ENCODE data around the gene CDC123. TPM values are rescaled to one million over a fixed set of nuclear protein-coding genes. Genes with fewer than 3 reads are reported as not detected.
A peak's percentile ranks its signal among the peaks of the same experiment; 100 is the strongest.

Gene CDC123
- total RNA-seq, 4 donors from 2014 or later, result 47.8 to 80.8 (median 53.6) TPM

- intact Hi-C loops (cut with DNase I; ENCODE audit: low total_unique reads), result no loop called here
- TF ChIP-seq POLR2A (IDR thresholded peaks at IDR 0.05) (no peak), EP300 (IDR thresholded peaks at IDR 0.05; ENCODE audit: low read depth) (no peak), POLR2AphosphoS5 (IDR thresholded peaks at IDR 0.05) (no peak), CTCF (IDR thresholded peaks at IDR 0.05) (no peak)
- H3K4me3 ChIP-seq, result no peak overlapping the region
- peaks cover 0 to 20% (median 3%) of the 10 kb centered on the region in 4 donors for H3K36me3 ChIP-seq
- no peaks in the 10 kb centered on the region for H3K27me3 ChIP-seq
- DNase-seq, result no peak
- in situ Hi-C loops (cut with MboI; ENCODE audit: low pct_ligation_motif_present in 1 of 4, low pct_unique_long_range_greater_than_20kb in 1 of 4, low sequenced_read_pairs in 3 of 4), result loop anchor here in 3 of 4 donors (25.0 kb wide), 4 partner anchors 236 to 836 kb away; no protein-coding TSS in a partner anchor
- no peaks in the 10 kb centered on the region for H3K9me3 ChIP-seq
- WGBS, 2 donors (ENCODE audit: low coverage in 1 of 2), result 89 to 100% methylated on average over 3 to 5 of the region's 5 CpGs
- no peak overlapping the region for H3K27ac ChIP-seq
- H3K4me1 ChIP-seq, result no peaks in the 10 kb centered on the region
These were observed 55.6 kb downstream of the CDC123 start for GRCh38 chr10:12251581-12251980.

DNA sequence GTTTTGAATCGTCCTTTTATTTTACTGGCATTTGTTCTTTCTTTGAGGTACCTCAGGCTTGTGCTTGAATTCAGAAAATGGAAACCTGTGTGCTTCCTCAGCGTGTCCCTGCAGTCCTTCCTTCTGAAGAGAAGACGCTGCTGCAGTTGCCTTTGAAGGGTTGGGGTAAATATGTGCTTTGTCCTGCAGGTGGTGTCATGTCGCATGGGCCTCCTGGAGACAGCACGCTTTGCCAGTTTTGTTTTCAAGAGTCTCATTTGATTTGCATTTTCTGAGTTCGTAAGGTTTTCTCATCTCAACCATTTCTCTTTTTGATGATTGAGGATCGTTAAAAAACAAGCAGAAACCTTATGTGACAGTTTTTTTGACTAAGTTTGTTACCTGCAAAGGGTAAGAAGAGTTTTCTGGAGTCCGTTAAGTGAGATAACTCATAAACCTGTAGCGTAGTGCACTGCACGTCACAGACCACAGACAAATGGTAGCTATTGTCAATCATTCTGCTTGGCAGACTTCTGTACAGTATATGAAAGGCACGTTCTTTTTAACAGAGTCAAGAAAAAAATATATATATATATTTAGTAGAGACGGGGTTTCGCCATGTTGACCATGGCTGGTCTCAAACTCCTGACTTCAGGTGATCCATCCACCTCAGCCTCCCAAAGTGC, 57.0 kb downstream of the CDC123 start:
- intact Hi-C loops (cut with DNase I; ENCODE audit: low total_unique reads), result no loop called here
- H3K27ac ChIP-seq, result no peak overlapping the region
- H3K36me3 ChIP-seq, result peaks cover 0 to 19% (median 2%) of the 10 kb centered on the region in 4 donors
- no peaks in the 10 kb centered on the region for H3K9me3 ChIP-seq
- H3K4me3 ChIP-seq, result no peak overlapping the region
- in situ Hi-C loops (cut with MboI; ENCODE audit: low pct_ligation_motif_present in 1 of 4, low pct_unique_long_range_greater_than_20kb in 1 of 4, low sequenced_read_pairs in 3 of 4), result loop anchor here in 3 of 4 donors (25.0 kb wide), 4 partner anchors 234 to 834 kb away; no protein-coding TSS in a partner anchor
- H3K4me1 ChIP-seq, result no peaks in the 10 kb centered on the region
- DNase-seq, result peak; percentile 46
- 75 to 94% methylated on average over 13 of the region's 13 CpGs for WGBS, 2 donors (ENCODE audit: low coverage in 1 of 2)
- no peaks in the 10 kb centered on the region for H3K27me3 ChIP-seq
- TF ChIP-seq CTCF (IDR thresholded peaks at IDR 0.05) (peak; percentile 27 to 57 (median 32)), POLR2A (IDR thresholded peaks at IDR 0.05) (no peak)

GRCh38 chr10:12255048-12255447, 59.1 kb downstream of the CDC123 start:
- no peak overlapping the region for H3K4me3 ChIP-seq
- H3K9me3 ChIP-seq, result no peaks in the 10 kb centered on the region
- H3K36me3 ChIP-seq, result peaks cover 0 to 7% (median 0%) of the 10 kb centered on the region in 4 donors
- TF ChIP-seq EP300 (IDR thresholded peaks at IDR 0.05; ENCODE audit: low read depth) (no peak), CTCF (IDR thresholded peaks at IDR 0.05) (no peak), POLR2AphosphoS5 (IDR thresholded peaks at IDR 0.05) (no peak), POLR2A (IDR thresholded peaks at IDR 0.05) (no peak)
- intact Hi-C loops (cut with DNase I; ENCODE audit: low total_unique reads), result loop anchor here (5.0 kb wide), 1 partner anchor 97 kb away; no protein-coding TSS in a partner anchor
- 33 to 38% methylated on average over 1 of the region's 1 CpG for WGBS, 2 donors (ENCODE audit: low coverage in 1 of 2)
- peak overlapping the region in 1 of 4 donors; percentile 24 for H3K27ac ChIP-seq
- no peaks in the 10 kb centered on the region for H3K4me1 ChIP-seq
- H3K27me3 ChIP-seq, result no peaks in the 10 kb centered on the region
- in situ Hi-C loops (cut with MboI; ENCODE audit: low pct_ligation_motif_present in 1 of 4, low pct_unique_long_range_greater_than_20kb in 1 of 4, low sequenced_read_pairs in 3 of 4), result loop anchor here in 3 of 4 donors (25.0 kb wide), 4 partner anchors 232 to 832 kb away; no protein-coding TSS in a partner anchor
- DNase-seq, result no peak

DNA sequence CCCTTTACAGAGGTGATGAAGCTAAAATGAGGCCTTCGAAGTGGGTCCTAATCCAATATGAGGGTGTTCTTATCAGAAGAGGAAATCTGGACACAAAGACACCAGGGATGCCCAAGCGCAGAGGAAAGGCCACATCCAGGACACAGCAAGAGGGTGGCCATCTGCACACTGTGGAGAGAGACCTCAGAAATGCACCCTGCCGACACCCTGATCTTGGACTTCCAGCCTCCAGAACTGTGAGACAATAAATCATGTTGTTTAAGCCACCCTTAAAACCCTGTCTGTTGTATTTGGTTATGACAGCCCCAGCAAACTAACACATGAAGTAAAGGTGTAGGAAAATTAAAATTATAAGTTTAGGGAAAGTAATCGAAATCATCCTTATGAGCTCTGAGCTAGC, 64.0 kb downstream of the CDC123 start:
- no peaks in the 10 kb centered on the region for H3K27me3 ChIP-seq
- no peak overlapping the region for H3K27ac ChIP-seq
- no peaks in the 10 kb centered on the region for H3K9me3 ChIP-seq
- TF ChIP-seq EP300 (IDR thresholded peaks at IDR 0.05; ENCODE audit: low read depth) (no peak), CTCF (IDR thresholded peaks at IDR 0.05) (no peak), POLR2AphosphoS5 (IDR thresholded peaks at IDR 0.05) (no peak), POLR2A (IDR thresholded peaks at IDR 0.05) (no peak)
- H3K4me3 ChIP-seq, result no peak overlapping the region
- DNase-seq, result no peak
- in situ Hi-C loops (cut with MboI; ENCODE audit: low pct_ligation_motif_present in 1 of 4, low pct_unique_long_range_greater_than_20kb in 1 of 4, low sequenced_read_pairs in 3 of 4) (loop anchor here (5.0 to 25.0 kb wide), 8 partner anchors 227 to 827 kb away; no protein-coding TSS in a partner anchor), intact Hi-C loops (cut with DNase I; ENCODE audit: low total_unique reads) (loop anchor here (5.0 kb wide), 1 partner anchor 92 kb away; no protein-coding TSS in a partner anchor)
- H3K4me1 ChIP-seq, result peaks cover 0 to 12% (median 5%) of the 10 kb centered on the region in 4 donors
- 94 to 95% methylated on average over 2 to 4 of the region's 4 CpGs for WGBS, 2 donors (ENCODE audit: low coverage in 1 of 2)
- no peaks in the 10 kb centered on the region for H3K36me3 ChIP-seq
